Endometrial microvascular endothelial cells (primary cell): ENCODE data around the gene ELOA. TPM values are rescaled to one million over a fixed set of nuclear protein-coding genes. Genes with fewer than 3 reads are reported as not detected.
"Not testable (repeated sequence)": the region's sequence is repeated elsewhere in the genome, so short reads cannot be mapped to it uniquely, and the experiment has no call there.

Experiments used
- in situ Hi-C: cut with HindIII; loops from 2 replicates; pipeline ENCODE4 v1.10.0; 2017; ENCODE audit warnings: low sequenced_read_pairs, low pct_unique_long_range_greater_than_20kb; ENCODE audit errors: inconsistent ontology term
- total RNA-seq: library from RNA; depleted of rRNA; stranded (reverse); fragments of >200 nt; gene quantifications from one replicate; pipeline ENCODE4 v1.2.3, GENCODE V29; 2015; ENCODE audit errors: inconsistent ontology term

ELOA gene
- total RNA-seq, 1 donor from 2014 or later, result 32.5 TPM

- in situ Hi-C loops, result no loop called here
These were observed 53.4 kb downstream of the ELOA start for GRCh38 chr1:23796466-23797271.

GRCh38 chr1:23797478-23798448 is 54.5 kb downstream of the ELOA start:
- in situ Hi-C loops, result no loop called here

GRCh38 chr1:23798662-23799142 is 55.4 kb downstream of the ELOA start:
- in situ Hi-C loops, result no loop called here

- in situ Hi-C loops, result no loop called here
These were observed 55.9 kb downstream of the ELOA start for GRCh38 chr1:23799255-23799569.

GRCh38 chr1:23799570-23800399 is 56.5 kb downstream of the ELOA start:
- in situ Hi-C loops, result no loop called here

- in situ Hi-C loops, result no loop called here
These were observed 57.4 kb downstream of the ELOA start, which contains the start of gene GALE for GRCh38 chr1:23800400-23801337. Gene GALE (minus strand): TSS chr1:23800754. CDS start chr1:23799007, 1,747 bp downstream.

- in situ Hi-C loops, result no loop called here
These were observed 58.1 kb downstream of the ELOA start for GRCh38 chr1:23801338-23801748.

GRCh38 chr1:23801876-23802275 is 58.6 kb downstream of the ELOA start:
- in situ Hi-C loops, result no loop called here

- in situ Hi-C loops, result not testable (repeated sequence)
These were observed 59.6 kb downstream of the ELOA start for GRCh38 chr1:23802809-23803342.

- in situ Hi-C loops, result no loop called here
These were observed 60.4 kb downstream of the ELOA start for GRCh38 chr1:23803674-23804073.

- in situ Hi-C loops, result no loop called here
These were observed 61.0 kb downstream of the ELOA start for GRCh38 chr1:23804183-23804835.

- in situ Hi-C loops, result no loop called here
These were observed 61.8 kb downstream of the ELOA start for GRCh38 chr1:23805025-23805424.

GRCh38 chr1:23806280-23806679 is 63.0 kb downstream of the ELOA start:
- in situ Hi-C loops, result no loop called here

GRCh38 chr1:23807453-23807852 is 64.2 kb downstream of the ELOA start:
- in situ Hi-C loops, result no loop called here

- in situ Hi-C loops, result no loop called here
These were observed 66.5 kb downstream of the ELOA start for GRCh38 chr1:23809751-23810171.

- in situ Hi-C loops, result no loop called here
These were observed 67.7 kb downstream of the ELOA start for GRCh38 chr1:23810818-23811540.
